Gastroesophageal sphincter (tissue), 2 donors: Measurements from ENCODE around the gene OSGIN1.
A peak's percentile ranks its signal among the peaks of the same experiment; 100 is the strongest.

Experiments used
- EP300 ChIP-seq: sonication (generic); formaldehyde crosslinking; IDR thresholded peaks from one replicate; pipeline ENCODE4 v1.6.1; 2017; ENCODE audit warnings: antibody characterized with exemption, mild to moderate bottlenecking
- POLR2AphosphoS5 ChIP-seq: sonication (generic); formaldehyde crosslinking; IDR thresholded peaks from one replicate; pipeline ENCODE4 v1.6.1; 2017; ENCODE audit warnings: antibody characterized with exemption

- TF ChIP-seq EP300 = no peak
- peak; percentile 23 for TF ChIP-seq POLR2AphosphoS5
Observed at GRCh38 chr16:83954577-83955016, 1.6 kb downstream of the OSGIN1 start.
